Body of pancreas (tissue), 4 donors: ENCODE data around the gene KRT78.

Experiments
- CTCF ChIP-seq, 7 experiments: fragments of 450-650 bp in 4 of 7; fragments of 200-600 bp in 3 of 7; sonication (generic) in 3 of 7; IDR thresholded peaks; one replicate each; pipeline ENCODE4 v1.5.1; 2016 to 2019; ENCODE audit warnings: antibody characterized with exemption in 7 of 7
- POLR2A ChIP-seq, 3 donors: fragments of 450-650 bp; IDR thresholded peaks; one replicate each; pipeline ENCODE4 v1.6.1; 2016; ENCODE audit warnings: antibody characterized with exemption in 3 of 3, mild to moderate bottlenecking in 2 of 3

DNA sequence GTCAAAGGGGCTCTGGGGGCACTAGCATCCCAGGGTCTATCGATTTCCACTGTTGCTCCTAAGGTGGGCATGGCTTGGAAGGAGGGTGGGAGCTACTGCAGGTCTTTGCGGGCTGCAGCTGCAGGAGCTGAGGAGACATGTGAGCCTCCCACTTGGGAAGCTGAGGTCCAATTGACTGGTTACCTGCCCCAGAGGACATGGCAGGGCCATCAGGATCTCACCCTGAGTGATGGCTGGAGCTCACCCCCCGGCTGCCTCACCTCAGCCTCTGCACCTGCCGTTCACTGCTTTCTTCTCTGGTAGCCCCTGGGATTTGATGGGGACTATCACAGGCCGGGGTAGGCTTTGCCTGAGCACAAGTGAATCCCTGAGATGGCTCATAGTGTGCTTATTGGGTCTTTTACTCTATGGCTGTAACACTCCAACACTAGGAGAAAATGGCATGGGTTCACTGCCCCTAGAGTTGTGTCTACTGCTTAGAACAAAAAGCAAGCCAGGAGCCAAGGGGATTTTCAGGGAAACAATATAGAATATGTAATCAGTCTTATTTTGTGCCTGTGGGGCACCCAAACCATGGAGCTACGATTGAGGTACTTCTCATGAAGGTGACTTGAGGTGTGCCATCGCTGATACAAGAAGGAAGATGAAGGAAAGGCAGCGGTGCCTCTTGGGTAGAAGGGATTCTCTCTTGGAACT is 31.6 kb downstream of the KRT78 start:
- TF ChIP-seq CTCF (IDR thresholded peaks at IDR 0.05) (no peak), POLR2A (IDR thresholded peaks at IDR 0.05) (no peak)
